ENCODE measurements around the gene PPP1R18. TPM values are rescaled to one million over a fixed set of nuclear protein-coding genes. Genes with fewer than 3 reads are reported as not detected.
A peak's percentile ranks its signal among the peaks of the same experiment; 100 is the strongest.
"Not testable (repeated sequence)": the region's sequence is repeated elsewhere in the genome, so short reads cannot be mapped to it uniquely, and the experiment has no call there.

The PPP1R18 gene
- total RNA-seq, 1 experiment from 2014 or later, result 33.6 TPM

DNA sequence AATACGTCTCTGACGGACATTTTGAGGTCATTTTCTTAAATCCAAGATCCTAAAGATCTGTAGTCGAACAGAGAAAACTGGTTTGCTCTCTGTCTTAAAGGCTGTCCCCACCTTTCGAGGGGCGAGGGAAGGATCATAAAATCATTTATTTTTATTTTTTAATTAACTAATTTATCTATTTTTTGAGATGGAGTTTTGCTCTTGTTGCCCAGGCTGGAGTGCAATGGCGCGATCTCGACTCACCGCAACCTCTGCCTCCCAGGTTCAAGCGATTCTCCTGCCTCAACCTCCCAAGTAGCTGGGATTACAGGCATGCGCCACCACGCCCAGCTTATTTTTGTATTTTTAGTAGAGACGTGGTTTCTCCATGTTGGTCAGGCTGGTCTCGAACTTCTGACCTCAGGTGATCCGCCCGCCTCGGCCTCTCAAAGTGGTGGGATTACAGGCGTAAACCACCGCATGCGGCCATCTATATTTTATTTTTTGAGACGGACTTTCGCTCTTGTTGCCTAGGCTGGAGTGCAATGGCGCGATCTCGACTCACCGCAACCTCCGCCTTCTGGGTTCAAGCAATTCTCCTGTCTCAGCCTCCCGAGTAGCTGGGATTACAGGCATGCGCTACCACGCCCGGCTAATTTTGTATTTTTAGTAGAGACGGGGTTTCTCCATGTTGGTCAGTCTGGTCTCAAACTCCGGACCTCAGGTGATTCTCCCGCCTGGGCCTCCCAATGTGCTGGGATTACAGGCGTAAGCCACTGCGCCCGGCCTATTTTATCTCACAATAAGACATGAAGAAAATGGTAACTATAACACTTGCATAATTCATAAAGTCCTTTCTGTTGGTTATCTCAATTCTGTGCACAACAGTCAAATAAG lies 31.6 kb upstream of the PPP1R18 start:
- Histone ChIP-seq H3K36me3 (ENCODE audit: control insufficient read depth in 1 of 2, insufficient read depth in 2 of 2, low read length in 2 of 2) (peaks cover 10 to 26% of the 10 kb centered on the region in 2 experiments), H3K4me2 (ENCODE audit: low read length) (peak overlapping the region; percentile 96), H3K79me2 (ENCODE audit: insufficient read depth, low read length) (peaks cover 52% of the 10 kb centered on the region), H3K4me3 (replicated peaks in 1 of 2; ENCODE audit: low read depth in 1 of 2, low read length in 2 of 2) (peak overlapping the region; percentile 64 to 66), H3K9ac (ENCODE audit: low read length) (peak overlapping the region; percentile 100), H3K27ac (ENCODE audit: low read depth, low read length) (peak overlapping the region; percentile 89), H3K4me1 (ENCODE audit: control insufficient read depth in 1 of 2, insufficient read depth in 2 of 2, low read length in 2 of 2) (peaks cover 9 to 50% of the 10 kb centered on the region in 2 experiments)
- not testable (repeated sequence) for H3K9me2 ChIP-seq (ENCODE audit: insufficient read depth); H2AFZ ChIP-seq (ENCODE audit: low read depth, low read length, poor library complexity, severe bottlenecking); H3K9me3 ChIP-seq (ENCODE audit: control insufficient read depth in 1 of 2, insufficient read depth in 1 of 2, low read depth in 1 of 2, low read length in 2 of 2); ATAC-seq; H4K20me1 ChIP-seq (ENCODE audit: insufficient read depth); DNase-seq (ENCODE audit: low read depth, low spot score); H3K27me3 ChIP-seq (ENCODE audit: insufficient read depth, low read length)
- CTCF ChIA-PET, result interaction anchor here (1.0 to 5.7 kb wide), 5 partner anchors 13 to 46 kb away, joined by 4 to 45 read pairs (median 10); partner anchors contain the start of gene DHX16
- intact Hi-C loops (cut with micrococcal nuclease), result loop anchor here (1.0 to 5.0 kb wide), 2 partner anchors 28 to 161 kb away; partner anchors contain the start of genes GNL1, NRM and PRR3
- POLR2A ChIA-PET, result interaction anchor here (0.6 to 3.0 kb wide), 17 partner anchors 10 to 105 kb away, joined by 3 to 25 read pairs (median 6); partner anchors contain the start of genes IER3, MRPS18B and NRM
- RAD21 ChIA-PET (ENCODE audit: low non-redundant PET in 1 of 2, low total read pairs in 2 of 2, uncharacterized antibody in 2 of 2, unreplicated experiment in 2 of 2), result interaction anchor here in 1 of 2 experiments (0.7 kb wide), 1 partner anchor 36 kb away, joined by 4 read pairs; no protein-coding TSS in a partner anchor
- BruUV-seq (replicated peaks), result TSS peak; percentile 25

GRCh38 chr6:30717129-30717844 lies 30.8 kb upstream of the PPP1R18 start, which contains the start of gene MDC1:
TSS of gene MDC1 (minus strand) at chr6:30717281. CDS start at chr6:30715175, 2,106 bp downstream.
- ChIA-PET RAD21 (ENCODE audit: low non-redundant PET in 1 of 2, low total read pairs in 2 of 2, uncharacterized antibody in 2 of 2, unreplicated experiment in 2 of 2) (interaction anchor here in 1 of 2 experiments (0.7 kb wide), 2 partner anchors 26 to 35 kb away, joined by 4 read pairs; partner anchors contain the start of gene NRM), CTCF (interaction anchor here (1.0 to 2.3 kb wide), 5 partner anchors 14 to 173 kb away, joined by 4 to 11 read pairs (median 8); partner anchors contain the start of gene DHX16), POLR2A (interaction anchor here (0.6 to 3.0 kb wide), 21 partner anchors 10 to 1821 kb away, joined by 3 to 25 read pairs (median 4); partner anchors contain the start of genes IER3, MRPS18B, NRM and PPP1R10)
- H3K4me3 ChIP-seq (replicated peaks in 1 of 2; ENCODE audit: low read depth in 1 of 2, low read length in 2 of 2), result peak within 1 kb of the TSS; percentile 64 to 66
- intact Hi-C loops (cut with micrococcal nuclease), result loop anchor here (1.0 to 5.0 kb wide), 2 partner anchors 27 to 160 kb away; partner anchors contain the start of genes GNL1, NRM and PRR3
- H3K4me2 ChIP-seq (ENCODE audit: low read length), result peak within 1 kb of the TSS; percentile 96
- DNase-seq (ENCODE audit: low read depth, low spot score) (peak; percentile 100), ATAC-seq (peak; percentile 76)
- H3K9ac ChIP-seq (ENCODE audit: low read length), result peak within 1 kb of the TSS; percentile 76
- H3K27ac ChIP-seq (ENCODE audit: low read depth, low read length), result peak within 1 kb of the TSS; percentile 89
- H3K36me3 ChIP-seq (ENCODE audit: control insufficient read depth in 1 of 2, insufficient read depth in 2 of 2, low read length in 2 of 2), result peaks cover 7 to 26% of the 10 kb centered on the region in 2 experiments; a peak in 2 of 4 replicates
- no peaks in the 10 kb centered on the region for H3K27me3 ChIP-seq (ENCODE audit: insufficient read depth, low read length)
- H3K4me1 ChIP-seq (ENCODE audit: control insufficient read depth in 1 of 2, insufficient read depth in 2 of 2, low read length in 2 of 2), result peaks cover 9 to 43% of the 10 kb centered on the region in 2 experiments
- H3K9me3 ChIP-seq (ENCODE audit: control insufficient read depth in 1 of 2, insufficient read depth in 1 of 2, low read depth in 1 of 2, low read length in 2 of 2), result no peaks in the 10 kb centered on the region
- H3K79me2 ChIP-seq (ENCODE audit: insufficient read depth, low read length), result peaks cover 44% of the 10 kb centered on the region
- no peaks in the 10 kb centered on the region for H4K20me1 ChIP-seq (ENCODE audit: insufficient read depth)
- H2AFZ ChIP-seq (ENCODE audit: low read depth, low read length, poor library complexity, severe bottlenecking), result no peak within 1 kb of the TSS
- BruUV-seq (replicated peaks), result no TSS peak
- no peaks in the 10 kb centered on the region for H3K9me2 ChIP-seq (ENCODE audit: insufficient read depth)
- no peak for TF ChIP-seq CEBPB (IDR thresholded peaks at IDR 0.05; ENCODE audit: low read depth)
- TF ChIP-seq RAD21 (IDR thresholded peaks at IDR 0.05; ENCODE audit: low read depth), result no peak
- TF ChIP-seq YY1 (IDR thresholded peaks at IDR 0.05; ENCODE audit: extremely low read depth, insufficient replicate concordance, low read depth, low read length), result peak; percentile 94
- TF ChIP-seq TCF7L2 (IDR thresholded peaks at IDR 0.05; ENCODE audit: borderline replicate concordance, extremely low read depth, insufficient read depth, insufficient read length), result peak; percentile 76
- TF ChIP-seq ZFX (IDR thresholded peaks at IDR 0.05), result no peak; the same call in 1 of the 2 replicates
- TF ChIP-seq MAX (IDR thresholded peaks at IDR 0.05), result no peak
- TF ChIP-seq FOSL1 (IDR thresholded peaks at IDR 0.05; ENCODE audit: low read depth), result no peak
- TF ChIP-seq EZH2 (IDR thresholded peaks at IDR 0.05), result no peak
- peak in 1 of 3 experiments; percentile 31; a peak in 3 of 6 replicates for TF ChIP-seq CTCF (IDR thresholded peaks at IDR 0.05 in 2 of 3, conservative IDR thresholded peaks at IDR 0.05 in 1 of 3; ENCODE audit: borderline replicate concordance in 1 of 3, insufficient read depth in 1 of 3, low read depth in 2 of 3, low read length in 2 of 3)
- no peak for TF ChIP-seq EZH2phosphoT487 (IDR thresholded peaks at IDR 0.05; ENCODE audit: borderline replicate concordance)
- TF ChIP-seq ELF1 (IDR thresholded peaks at IDR 0.05; ENCODE audit: borderline replicate concordance, low read depth), result no peak
- TF ChIP-seq SP1 (IDR thresholded peaks at IDR 0.05; ENCODE audit: low read depth), result no peak
- no peak for TF ChIP-seq SRF (IDR thresholded peaks at IDR 0.05; ENCODE audit: low read depth)
- peak; percentile 82 for TF ChIP-seq POLR2AphosphoS5 (IDR thresholded peaks at IDR 0.05; ENCODE audit: low read depth, low read length)
- peak; percentile 76 for TF ChIP-seq POLR2A (IDR thresholded peaks at IDR 0.05; ENCODE audit: borderline replicate concordance, extremely low read depth, insufficient read depth, insufficient read length)

All from HCT116 (cell line).